Stimulated activated CD8-positive, alpha-beta memory T cell treated with anti-CD3 and anti-CD28 coated beads, Interleukin-15, amount 100 ng/mL, for 4 hours (primary cell): ENCODE data around the gene AFDN.

Experiments
- DNase-seq, 2 donors: peaks; one replicate each; pipeline ENCODE4 v3.0.0-alpha.2; 2020; ENCODE audit warnings: low read depth in 2 of 2

Gene AFDN

DNA sequence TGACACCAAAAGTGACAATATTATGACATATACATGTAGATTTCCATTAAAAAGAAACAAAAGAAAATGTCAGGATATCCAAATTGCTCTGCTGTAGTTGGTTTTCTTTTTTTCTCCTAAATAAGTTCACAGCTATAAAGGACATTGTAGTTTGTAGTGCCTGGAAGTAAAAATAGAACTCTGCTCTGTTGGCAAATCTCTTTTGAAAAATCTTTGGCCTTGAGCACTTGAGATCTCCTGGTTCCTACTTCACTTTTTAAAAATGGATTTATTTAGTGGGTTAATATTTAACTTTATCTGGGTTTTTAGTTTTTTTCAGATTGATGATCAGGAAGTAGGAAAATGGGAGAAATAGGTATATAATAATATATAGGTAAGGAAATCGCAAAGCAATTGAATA is 52.9 kb downstream of the AFDN start:
- DNase-seq, result no peak

GRCh38 chr6:167881327-167881726 is 54.6 kb downstream of the AFDN start:
- DNase-seq, result no peak

DNA sequence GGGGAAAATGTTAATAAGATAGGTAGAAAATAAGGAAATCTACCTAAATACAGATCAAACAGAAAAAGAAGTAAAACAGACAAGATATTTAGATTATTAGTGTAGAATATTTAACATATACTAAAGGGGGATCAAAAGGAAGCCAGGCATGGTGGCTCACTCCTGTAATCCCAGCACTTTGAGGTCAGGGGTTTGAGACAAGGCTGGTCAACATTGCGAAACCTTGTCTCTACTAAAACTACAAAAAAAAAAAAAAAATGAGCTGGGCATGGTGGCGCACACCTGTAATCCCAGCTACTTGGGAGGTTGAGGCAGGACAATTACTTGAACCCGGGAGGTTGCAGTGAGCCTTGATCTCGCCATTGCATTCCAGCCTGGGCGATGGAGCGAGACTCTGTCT is 55.5 kb downstream of the AFDN start:
- no peak for DNase-seq

- no peak for DNase-seq
Observed at GRCh38 chr6:167888098-167888497, 61.4 kb downstream of the AFDN start.

DNA sequence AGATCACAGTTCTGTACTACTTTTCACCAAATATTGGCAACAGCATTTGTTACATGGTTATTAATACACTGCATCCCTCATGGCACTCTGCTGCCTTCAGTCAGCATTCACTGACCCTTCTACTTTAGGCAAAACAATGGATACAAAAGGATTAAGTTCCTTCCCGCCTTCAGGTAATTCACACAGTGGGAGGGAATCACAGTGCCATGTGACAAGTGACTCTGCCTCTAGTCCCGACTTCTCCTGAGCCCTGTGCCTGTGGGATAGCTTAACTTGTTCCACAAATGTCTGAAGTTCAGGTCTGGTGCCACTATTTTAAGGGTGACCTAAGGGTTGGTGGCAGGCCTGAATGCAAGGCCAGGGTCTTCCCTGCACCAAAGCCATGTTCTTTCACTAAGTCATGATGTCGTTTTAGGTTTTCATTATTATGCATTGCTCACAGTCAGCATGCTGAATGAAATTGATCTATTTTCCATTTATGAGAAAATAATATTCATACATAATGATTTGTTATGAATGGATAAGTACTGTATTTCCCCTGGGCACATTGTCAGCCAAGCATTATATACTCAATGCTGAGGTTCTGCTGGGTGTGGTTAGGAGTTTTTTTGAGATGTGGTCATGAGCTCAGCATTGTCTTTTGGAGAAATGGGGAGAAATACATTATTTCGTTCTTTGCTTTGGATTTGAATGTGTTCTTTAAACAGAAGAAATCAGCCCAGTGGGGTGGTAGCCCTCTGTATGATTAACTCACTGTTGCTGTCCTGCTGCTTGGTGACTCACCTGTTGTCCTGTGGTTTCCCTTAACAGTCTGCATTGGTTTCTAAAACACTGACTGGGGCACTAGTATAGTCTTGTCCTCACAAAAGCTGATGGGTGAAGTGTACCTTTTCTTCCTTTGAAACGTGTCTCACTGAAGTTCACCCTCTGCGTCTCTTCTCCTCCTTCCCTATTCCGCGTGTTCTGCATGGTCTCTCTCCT is 66.4 kb downstream of the AFDN start:
- DNase-seq, result no peak

DNA sequence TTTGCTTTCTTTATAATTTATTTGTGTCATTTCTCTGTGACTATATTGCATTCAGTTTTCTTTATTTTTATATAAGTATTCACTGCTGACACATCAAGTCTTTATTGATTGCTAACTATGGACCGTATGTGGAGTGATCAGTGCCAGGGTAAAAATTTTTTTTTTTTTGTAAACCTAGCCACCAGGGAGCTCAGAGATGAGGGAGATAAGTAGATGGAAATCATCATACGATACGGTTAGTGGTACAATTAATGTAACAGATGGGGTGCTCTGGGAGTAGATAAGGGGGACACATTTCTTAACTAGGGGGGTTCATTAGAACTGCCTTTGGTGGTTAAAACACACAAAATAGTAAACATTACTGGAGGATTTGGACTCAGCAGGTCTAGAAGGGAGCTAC is 68.3 kb downstream of the AFDN start:
- DNase-seq, result no peak

DNA sequence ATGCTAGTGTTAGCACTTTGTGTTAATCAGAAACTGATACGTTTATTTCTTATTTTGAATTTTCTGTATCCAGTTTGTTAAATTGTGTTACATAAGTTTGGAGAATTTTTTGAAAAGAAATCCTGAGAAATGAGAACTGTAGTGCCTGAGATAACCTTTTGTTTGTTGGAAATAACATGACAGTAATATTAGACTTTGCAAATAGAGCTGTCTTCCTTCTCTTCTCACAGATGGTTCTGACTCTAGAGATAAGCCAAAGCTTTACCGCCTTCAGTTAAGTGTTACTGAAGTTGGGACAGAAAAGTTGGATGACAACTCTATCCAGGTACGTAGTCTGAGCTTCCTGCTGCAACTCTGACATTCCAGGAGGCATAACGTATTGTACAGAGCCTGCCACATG is 69.9 kb downstream of the AFDN start:
- DNase-seq, result no peak

GRCh38 chr6:167898673-167899311 is 72.1 kb downstream of the AFDN start:
- no peak for DNase-seq

DNA sequence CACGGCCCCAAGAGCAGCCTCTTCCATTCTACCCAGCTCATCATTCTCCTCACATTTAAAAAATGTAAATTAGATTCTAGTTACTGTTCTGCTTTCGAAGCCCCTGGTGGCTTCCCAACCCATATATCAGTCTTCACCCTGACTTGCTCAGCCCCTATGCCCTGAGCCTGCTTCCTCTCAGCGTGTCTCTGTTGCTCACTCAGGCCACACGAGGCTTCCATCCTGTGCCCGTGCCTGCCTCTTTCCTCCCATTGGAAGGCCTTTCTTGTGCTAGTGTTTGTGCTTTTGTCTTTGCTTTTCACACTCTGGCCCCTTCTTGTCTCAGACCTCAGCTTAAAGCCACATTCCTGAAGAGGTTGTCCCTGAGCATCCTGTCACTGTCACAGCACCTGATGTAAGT is 78.1 kb downstream of the AFDN start:
- no peak for DNase-seq

DNA sequence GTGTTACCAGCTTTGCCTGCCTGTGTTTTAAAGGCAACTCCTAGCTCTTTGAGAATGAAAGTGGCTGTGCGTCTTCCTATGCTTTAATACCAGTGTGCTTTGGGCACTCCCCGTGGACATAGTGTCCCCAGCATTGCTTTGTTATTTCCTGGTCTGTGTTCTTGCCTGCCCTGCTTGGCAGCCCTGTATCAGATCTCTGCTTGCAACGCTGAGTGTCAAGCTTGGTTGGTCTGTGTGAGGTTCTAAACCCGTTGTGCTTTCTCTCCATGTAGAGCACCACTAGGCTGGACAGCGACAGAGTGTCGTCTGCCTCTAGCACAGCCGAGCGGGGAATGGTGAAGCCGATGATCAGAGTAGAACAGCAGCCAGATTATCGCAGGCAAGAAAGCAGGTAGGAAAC is 80.2 kb downstream of the AFDN start:
- no peak for DNase-seq

- DNase-seq, result no peak
Observed at GRCh38 chr6:167907837-167908681, 81.3 kb downstream of the AFDN start.

- no peak for DNase-seq
Observed at GRCh38 chr6:167910007-167910406, 83.3 kb downstream of the AFDN start.

DNA sequence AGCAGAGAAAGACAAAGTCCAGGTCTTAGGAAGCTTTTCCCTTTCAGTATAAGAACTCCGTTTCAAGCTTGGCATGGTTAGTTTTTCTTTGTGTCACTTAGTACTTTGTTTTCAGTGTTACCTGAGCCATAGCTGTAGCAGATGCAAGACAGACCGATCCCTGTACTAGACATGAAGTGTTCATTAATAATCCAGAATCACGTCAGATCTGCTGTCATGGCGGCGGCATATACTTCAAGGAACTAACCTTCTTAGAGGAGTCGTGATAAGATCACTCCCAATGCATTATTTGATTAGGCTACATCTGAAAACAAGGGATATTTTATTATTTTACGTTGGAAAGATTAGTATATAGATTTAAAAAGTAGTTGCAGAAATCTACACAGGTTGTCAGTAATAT is 83.9 kb downstream of the AFDN start:
- DNase-seq, result no peak

- no peak for DNase-seq
Observed at GRCh38 chr6:167912494-167912893, 85.8 kb downstream of the AFDN start.

GRCh38 chr6:167913699-167914098 is 87.0 kb downstream of the AFDN start:
- no peak for DNase-seq

DNA sequence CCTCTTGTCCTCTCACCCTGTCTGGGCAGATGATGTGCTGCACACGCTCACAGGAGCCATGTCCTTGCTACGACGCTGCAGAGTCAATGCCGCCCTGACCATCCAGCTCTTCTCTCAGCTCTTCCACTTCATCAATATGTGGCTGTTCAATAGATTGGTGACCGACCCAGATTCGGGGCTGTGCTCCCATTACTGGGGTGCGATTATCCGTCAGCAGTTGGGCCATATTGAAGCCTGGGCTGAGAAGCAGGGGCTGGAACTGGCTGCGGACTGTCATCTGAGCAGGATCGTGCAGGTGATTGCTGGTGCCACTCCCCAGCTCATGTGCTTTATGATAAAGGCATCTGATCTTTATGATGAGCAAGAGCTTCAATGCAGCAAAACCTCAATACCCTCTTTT is 88.4 kb downstream of the AFDN start:
- DNase-seq, result no peak

DNA sequence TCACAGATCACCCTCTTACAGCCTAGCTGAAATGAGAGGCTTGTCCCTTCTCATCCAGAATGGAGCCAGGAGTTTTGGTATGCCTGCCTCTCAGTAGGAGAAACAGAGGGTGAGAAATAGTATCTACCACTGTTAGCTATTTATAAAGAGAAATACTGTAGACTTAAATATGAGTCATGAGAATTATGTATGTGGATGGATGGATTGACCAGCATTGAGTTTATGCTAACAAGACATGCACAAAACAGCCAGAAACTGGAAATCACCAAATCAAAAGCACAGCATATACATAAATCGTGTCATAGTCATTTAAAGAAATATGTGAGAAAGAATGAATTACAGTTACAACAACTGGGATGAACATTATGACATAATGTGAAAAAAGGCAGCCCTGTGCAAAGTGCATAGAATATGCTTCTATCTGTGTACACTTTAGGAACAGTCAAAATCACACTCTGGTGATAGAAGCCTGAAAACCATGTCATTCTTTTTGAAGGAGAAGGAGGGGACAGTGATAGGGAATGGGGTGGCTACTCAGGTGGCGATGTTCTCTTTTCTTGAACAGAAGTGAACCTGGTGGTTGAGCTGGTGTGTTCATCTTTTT is 90.9 kb downstream of the AFDN start:
- DNase-seq, result no peak

DNA sequence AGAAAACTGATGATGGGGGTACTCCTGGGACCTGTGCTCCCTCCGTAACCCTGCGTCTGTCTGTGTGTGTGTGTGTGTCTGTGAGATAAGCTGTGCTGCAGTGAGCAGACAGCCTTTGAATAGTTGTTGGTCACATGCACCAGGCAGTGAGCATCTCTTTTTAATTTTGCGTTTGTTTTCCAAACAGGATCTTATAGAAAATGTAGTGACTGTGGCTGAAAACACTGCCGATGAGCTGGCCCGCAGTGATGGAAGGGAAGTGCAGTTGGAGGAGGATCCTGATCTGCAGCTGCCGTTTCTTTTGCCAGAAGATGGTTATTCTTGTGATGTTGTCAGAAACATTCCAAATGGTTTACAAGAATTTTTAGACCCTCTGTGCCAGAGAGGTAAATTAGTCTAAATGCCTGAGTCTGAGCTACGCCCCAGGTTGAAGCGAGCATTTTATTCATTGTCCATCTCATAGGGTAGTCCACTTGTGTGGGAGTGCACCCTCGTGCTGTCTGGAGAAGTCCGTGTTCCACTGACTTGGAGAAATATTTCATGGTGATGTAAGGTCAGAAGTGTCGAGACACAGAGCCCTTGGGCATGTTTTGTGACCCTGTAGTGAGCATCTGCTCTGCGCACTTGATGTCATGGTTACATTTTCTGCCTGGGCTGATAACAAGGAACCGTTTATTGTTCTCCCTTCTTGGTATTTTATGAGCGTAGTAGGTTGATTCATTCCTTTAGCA is 92.0 kb downstream of the AFDN start:
- DNase-seq, result no peak

GRCh38 chr6:167919349-167919748 is 92.6 kb downstream of the AFDN start:
- no peak for DNase-seq

- DNase-seq, result no peak
Observed at GRCh38 chr6:167920165-167920564, 93.5 kb downstream of the AFDN start.

DNA sequence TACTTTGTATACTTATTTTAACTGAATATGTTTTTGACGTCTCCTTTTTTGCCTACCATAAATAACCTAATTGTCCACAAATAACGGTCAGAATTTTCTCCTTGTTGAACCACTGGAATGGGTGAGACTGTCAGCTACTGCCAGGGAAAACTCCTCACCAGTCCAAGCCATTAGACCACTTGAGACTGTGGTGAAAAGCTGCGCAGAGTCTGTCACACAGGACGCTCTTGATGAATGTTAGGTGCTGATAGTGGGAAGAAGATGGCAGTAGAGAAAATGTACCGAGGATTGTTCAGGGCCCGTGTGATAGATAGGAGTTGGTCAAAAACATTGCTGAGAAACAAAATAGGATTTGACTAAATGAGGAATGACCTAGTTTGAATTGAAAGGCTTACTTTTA is 95.1 kb downstream of the AFDN start:
- DNase-seq, result no peak
